Urinary bladder (tissue), 4 donors: ENCODE results near the gene COA8. TPM values are rescaled to one million over a fixed set of nuclear protein-coding genes. Genes with fewer than 3 reads are reported as not detected.

Source experiments
- DNase-seq: peaks from one replicate; pipeline ENCODE4 v3.0.0-alpha.2; 2015; ENCODE audit errors: extremely low spot score
- H3K27ac ChIP-seq: one replicate; pipeline ENCODE4 v1.5.1; 2013; ENCODE audit warnings: low read depth, mild to moderate bottlenecking, moderate library complexity
- H3K36me3 ChIP-seq: one replicate; pipeline ENCODE4 v1.6.1; 2013; ENCODE audit warnings: mild to moderate bottlenecking, moderate library complexity; ENCODE audit not compliant: insufficient read depth
- H3K4me1 ChIP-seq: one replicate; pipeline ENCODE4 v1.6.1; 2013; ENCODE audit warnings: mild to moderate bottlenecking, moderate library complexity; ENCODE audit not compliant: insufficient read depth
- H3K4me3 ChIP-seq: one replicate; pipeline ENCODE4 v1.5.1; 2013; ENCODE audit warnings: low read depth, low read length
- WGBS: extraction: QIAGEN DNeasy Blood & Tissue Kit; methylation state at CpG from one replicate; pipeline ENCODE4 v1.1.7; 2013; 5-methylcytosine and 5-hydroxymethylcytosine counted together
- polyA plus RNA-seq: library from polyadenylated mRNA; stranded (reverse); fragments of 200-250 nt; gene quantifications from one replicate; pipeline ENCODE4 v1.2.3, GENCODE V29; 2013
- small RNA-seq: library from RNA; depleted of rRNA; stranded (forward); fragments of <200 nt; gene quantifications from one replicate; pipeline ENCODE3, GENCODE V24; 2014
- total RNA-seq: library from RNA; depleted of rRNA; stranded (reverse); fragments of >200 nt; gene quantifications from one replicate; pipeline ENCODE4 v1.2.3, GENCODE V29; 2014
- donor health status: healthy with polysubstance abuse.
- donor health status: healthy.

Gene COA8
- total and polyA plus RNA-seq, 2 donors: 37.0 to 52.4 TPM

DNA sequence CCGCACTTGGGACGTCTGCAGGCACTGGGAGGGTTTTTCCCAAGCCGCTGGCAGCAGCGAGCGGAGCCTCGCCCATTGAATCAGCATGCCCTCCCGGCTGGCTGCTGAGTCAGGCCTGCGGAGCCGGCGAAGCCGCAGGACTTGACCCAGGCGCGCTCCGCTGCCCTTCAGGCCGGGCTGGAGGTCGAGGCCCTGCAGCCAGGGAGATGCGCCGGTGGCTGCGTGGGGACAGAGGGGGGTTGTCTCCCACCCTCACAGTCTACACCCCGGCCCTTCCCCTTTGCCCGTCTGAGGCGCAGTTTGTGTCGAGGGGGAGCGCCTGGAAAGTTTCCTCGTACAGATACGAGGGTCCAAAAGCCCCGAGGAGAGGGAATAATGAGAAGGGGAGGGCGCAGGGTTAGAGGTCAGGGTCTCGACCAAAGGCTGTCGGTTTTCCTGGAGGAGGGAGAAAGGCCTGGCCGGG, 65.5 kb downstream of the COA8 start:
- Histone ChIP-seq H3K4me3 (peak overlapping the region; percentile 95), H3K27ac (peak overlapping the region; percentile 98), H3K4me1 (no peaks in the 10 kb centered on the region), H3K36me3 (no peaks in the 10 kb centered on the region)
- 4% methylated on average over 31 of the region's 31 CpGs for WGBS
- no peak for DNase-seq

DNA sequence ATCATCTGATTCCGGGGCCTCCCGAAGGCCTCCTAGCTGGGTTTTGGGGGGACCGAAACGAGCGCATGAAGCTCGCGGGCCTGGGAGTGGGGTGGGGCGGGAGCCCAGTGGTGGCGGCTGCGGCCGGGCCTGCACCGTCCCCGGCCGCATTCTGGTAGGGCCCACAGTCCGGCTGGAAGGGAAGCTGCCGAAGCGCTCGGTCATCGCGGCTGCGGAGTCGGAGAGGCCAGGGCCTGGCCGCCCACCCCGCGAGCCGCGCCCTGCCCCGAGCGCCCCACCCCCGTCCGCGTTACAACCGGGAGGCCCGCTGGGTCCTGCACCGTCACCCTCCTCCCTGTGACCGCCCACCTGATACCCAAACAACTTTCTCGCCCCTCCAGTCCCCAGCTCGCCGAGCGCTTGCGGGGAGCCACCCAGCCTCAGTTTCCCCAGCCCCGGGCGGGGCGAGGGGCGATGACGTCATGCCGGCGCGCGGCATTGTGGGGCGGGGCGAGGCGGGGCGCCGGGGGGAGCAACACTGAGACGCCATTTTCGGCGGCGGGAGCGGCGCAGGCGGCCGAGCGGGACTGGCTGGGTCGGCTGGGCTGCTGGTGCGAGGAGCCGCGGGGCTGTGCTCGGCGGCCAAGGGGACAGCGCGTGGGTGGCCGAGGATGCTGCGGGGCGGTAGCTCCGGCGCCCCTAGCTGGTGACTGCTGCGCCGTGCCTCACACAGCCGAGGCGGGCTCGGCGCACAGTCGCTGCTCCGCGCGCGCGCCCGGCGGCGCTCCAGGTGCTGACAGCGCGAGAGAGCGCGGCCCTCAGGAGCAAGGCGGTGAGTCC, 66.1 kb downstream of the COA8 start, which contains the start of gene KLC1:
Gene KLC1, plus strand, starts transcription at position 528 of the 819 bp plus-strand sequence. CDS start 25,354 bp downstream, outside the sequence.
- no peaks in the 10 kb centered on the region for H3K4me1 ChIP-seq
- peak within 1 kb of the TSS; percentile 95 for H3K4me3 ChIP-seq
- peak within 1 kb of the TSS; percentile 98 for H3K27ac ChIP-seq
- no peaks in the 10 kb centered on the region for H3K36me3 ChIP-seq
- DNase-seq: no peak
- WGBS: under 1% methylated on average over 97 of the region's 97 CpGs

DNA sequence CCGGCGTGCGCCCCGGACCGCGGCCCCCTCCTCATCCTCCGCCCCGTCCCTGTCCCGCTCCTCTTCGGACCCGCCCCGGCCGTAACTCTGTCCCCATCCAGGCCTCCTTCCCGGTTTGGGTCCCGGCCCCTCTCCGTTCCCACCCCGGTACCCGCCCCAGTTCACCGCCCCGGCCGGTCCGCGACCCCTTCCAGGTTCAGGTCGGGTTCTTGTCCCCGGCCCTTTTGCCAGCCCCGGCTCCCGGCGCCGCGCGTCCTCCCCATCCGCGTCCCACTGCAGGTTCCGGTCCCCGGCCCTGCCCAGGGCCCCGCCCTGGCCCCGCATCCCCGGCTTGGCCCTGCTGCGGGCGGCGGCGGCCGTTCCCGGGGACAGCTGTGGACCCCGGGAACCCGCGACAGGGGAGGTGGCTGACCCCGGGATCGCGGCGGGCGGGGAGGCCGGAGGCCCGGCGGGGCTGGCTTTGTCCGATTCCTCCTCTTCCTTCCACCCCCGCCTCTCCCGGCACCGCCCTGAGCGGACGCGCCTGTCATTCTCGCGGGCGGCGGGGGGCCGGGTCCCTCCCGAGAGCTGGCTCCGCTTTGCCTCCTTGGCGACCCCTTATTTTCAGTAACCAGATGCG, 66.9 kb downstream of the COA8 start:
- Histone ChIP-seq H3K36me3 (no peaks in the 10 kb centered on the region), H3K4me1 (no peaks in the 10 kb centered on the region), H3K4me3 (peak overlapping the region; percentile 95), H3K27ac (peak overlapping the region; percentile 98)
- WGBS: under 1% methylated on average over 71 of the region's 71 CpGs
- no peak for DNase-seq

DNA sequence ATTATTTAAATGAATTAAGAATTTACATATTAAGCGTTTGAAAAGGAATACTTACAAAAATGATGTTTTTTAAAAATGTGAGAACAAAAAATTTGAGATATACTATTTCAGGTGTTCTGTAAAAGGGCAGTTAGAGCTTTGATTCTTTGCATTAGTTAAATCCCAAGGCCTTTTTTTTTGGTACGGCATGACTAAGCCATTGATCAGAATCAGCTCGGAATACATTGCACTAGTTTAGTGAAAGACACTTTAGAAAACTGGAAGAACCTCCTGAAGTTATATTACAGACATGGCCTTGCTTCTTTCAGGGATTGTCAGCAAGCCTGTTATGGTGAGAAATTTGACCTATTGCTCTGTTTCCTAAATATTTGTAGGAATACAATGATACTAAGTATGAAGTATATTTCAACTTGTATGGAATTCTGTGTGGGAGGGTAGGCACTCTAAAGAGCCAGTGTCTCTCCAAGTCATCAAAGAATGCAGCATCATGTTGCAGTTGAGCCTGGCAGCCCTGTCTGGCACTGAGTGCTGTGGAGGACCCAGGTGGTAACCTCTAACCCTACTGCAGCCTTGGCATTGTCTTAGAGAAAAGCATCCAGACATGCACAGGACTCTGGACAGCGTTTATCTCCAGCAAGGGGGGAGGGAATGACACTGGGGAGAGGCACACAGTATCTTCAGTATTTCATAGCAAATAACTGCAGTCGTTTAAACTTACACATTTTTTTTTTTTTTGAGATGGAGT, 67.8 kb downstream of the COA8 start:
- 11% methylated on average over 5 of the region's 5 CpGs for WGBS
- Histone ChIP-seq H3K36me3 (no peaks in the 10 kb centered on the region), H3K27ac (no peak overlapping the region), H3K4me3 (no peak overlapping the region), H3K4me1 (no peaks in the 10 kb centered on the region)
- DNase-seq: no peak

DNA sequence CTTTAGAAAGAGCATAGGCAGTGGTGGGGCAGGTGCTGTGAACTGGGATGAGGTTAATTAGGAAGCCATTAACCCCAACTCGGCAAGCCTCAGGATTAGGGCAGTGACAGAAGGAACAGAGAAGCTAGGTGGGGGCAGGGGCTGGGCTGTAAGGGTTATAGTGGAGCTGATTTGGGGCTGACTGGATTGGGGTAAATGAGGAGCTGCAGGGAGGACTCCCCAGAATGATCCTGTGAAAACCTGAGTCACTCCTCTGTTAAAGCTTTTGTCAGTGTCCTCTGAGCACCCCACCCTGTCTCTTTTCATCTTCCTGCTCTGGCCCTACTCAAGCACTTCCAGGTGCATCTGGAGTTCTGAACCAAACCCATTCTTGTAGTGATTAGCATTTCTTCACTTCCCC, 70.6 kb downstream of the COA8 start:
- H3K36me3 ChIP-seq: no peaks in the 10 kb centered on the region
- 48% methylated on average over 1 of the region's 1 CpG for WGBS
- no peak overlapping the region for H3K27ac ChIP-seq
- H3K4me1 ChIP-seq: no peaks in the 10 kb centered on the region
- no peak for DNase-seq
- H3K4me3 ChIP-seq: no peak overlapping the region

DNA sequence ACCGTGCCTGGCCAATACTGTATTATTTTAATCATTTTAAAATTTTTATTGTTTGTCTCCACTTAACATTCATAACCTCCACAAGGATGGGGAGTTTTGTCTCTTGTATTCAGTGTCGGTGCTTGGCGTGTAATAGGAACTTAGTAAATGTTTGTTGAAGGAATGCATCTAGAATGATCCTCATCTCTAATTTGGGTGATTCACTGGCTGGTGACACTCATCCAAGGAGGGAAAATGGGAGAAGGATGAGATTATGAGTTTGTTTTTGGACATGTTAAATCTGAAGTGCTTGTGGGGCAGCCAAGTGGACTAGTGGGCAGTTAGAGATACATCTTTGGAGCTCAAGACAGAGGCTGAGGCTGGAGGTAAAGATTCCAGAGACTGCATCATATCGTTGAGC, 71.4 kb downstream of the COA8 start:
- DNase-seq: no peak
- WGBS: 74% methylated on average over 4 of the region's 4 CpGs
- H3K4me3 ChIP-seq: no peak overlapping the region
- H3K4me1 ChIP-seq: no peaks in the 10 kb centered on the region
- H3K36me3 ChIP-seq: no peaks in the 10 kb centered on the region
- no peak overlapping the region for H3K27ac ChIP-seq

DNA sequence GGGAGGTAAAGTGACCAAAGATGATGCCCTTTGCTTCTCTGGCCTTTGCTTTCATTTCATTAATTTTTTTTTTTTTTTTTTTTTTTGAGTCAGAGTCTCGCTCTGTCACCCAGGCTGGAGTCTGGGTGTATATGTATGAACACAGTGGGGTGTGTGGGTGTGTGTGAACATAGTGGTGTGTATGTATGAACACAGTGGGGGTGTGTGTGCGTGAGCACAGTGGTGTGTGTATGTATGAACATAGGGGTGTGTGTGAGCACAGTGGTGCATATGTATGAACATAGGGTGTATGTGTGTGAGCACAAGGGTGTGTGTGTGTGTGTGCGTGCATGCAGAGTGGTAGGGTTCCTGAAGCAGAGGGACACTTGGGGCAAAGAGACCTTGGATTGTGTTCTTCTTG, 75.8 kb downstream of the COA8 start:
- H3K27ac ChIP-seq: no peak overlapping the region
- no peak overlapping the region for H3K4me3 ChIP-seq
- H3K4me1 ChIP-seq: no peaks in the 10 kb centered on the region
- 89% methylated on average over 3 of the region's 3 CpGs for WGBS
- H3K36me3 ChIP-seq: no peaks in the 10 kb centered on the region
- DNase-seq: no peak

Small RNA genes lying within 50 kb of the gene (small RNA-seq; reads per million reads assigned to genes)
- gene RNU4-68P: not detected
- gene RNU7-160P: not detected

Other genes starting within 250 kb of the COA8 start
- gene EIF5, start 228.7 kb upstream of the COA8 start, total RNA-seq: 128 TPM
- 177 TPM for gene EIF5, start 228.7 kb upstream of the COA8 start, polyA plus RNA-seq
- gene MARK3, start 177.5 kb upstream of the COA8 start, total RNA-seq: 130 TPM
- 44.4 TPM for gene MARK3, start 177.5 kb upstream of the COA8 start, polyA plus RNA-seq
- gene CKB, start 40.1 kb upstream of the COA8 start, total RNA-seq: 121 TPM
- gene CKB, start 40.1 kb upstream of the COA8 start, polyA plus RNA-seq: 1,521 TPM
- gene TRMT61A, start 33.8 kb upstream of the COA8 start, total RNA-seq: 5.7 TPM
- 35.0 TPM for gene TRMT61A, start 33.8 kb upstream of the COA8 start, polyA plus RNA-seq
- 29.8 TPM for gene BAG5, start 303 bp upstream of the COA8 start, total RNA-seq
- 18.1 TPM for gene BAG5, start 303 bp upstream of the COA8 start, polyA plus RNA-seq
- gene KLC1, start 66.3 kb downstream of the COA8 start, total RNA-seq: 162 TPM
- gene KLC1, start 66.3 kb downstream of the COA8 start, polyA plus RNA-seq: 188 TPM
- gene XRCC3, start 152.5 kb downstream of the COA8 start, total RNA-seq: 10.6 TPM
- gene XRCC3, start 152.5 kb downstream of the COA8 start, polyA plus RNA-seq: 5.4 TPM
- 49.6 TPM for gene ZFYVE21, start 152.8 kb downstream of the COA8 start, total RNA-seq
- 210 TPM for gene ZFYVE21, start 152.8 kb downstream of the COA8 start, polyA plus RNA-seq